Panc1 (cell line): ENCODE data around the gene LMOD1.

Experiments used
- CTCF ChIP-seq: fragments of 450-650 bp; IDR thresholded peaks from 2 replicates; pipeline ENCODE4 v1.5.1; 2017; ENCODE audit warnings: mild to moderate bottlenecking
- POLR2AphosphoS5 ChIP-seq: IDR thresholded peaks from 2 replicates; pipeline ENCODE4 v1.6.1; 2012; ENCODE audit warnings: mild to moderate bottlenecking, low read depth, low read length, moderate library complexity
- REST ChIP-seq, 2 experiments: IDR thresholded peaks; 2 replicates each; pipeline ENCODE4 v1.6.1; 2011 to 2012; ENCODE audit warnings: low read depth in 2 of 2, control low read depth in 1 of 2, low read length in 1 of 2, mild to moderate bottlenecking in 1 of 2, moderate library complexity in 1 of 2; ENCODE audit not compliant: insufficient read depth in 1 of 2
- SIN3A ChIP-seq: IDR thresholded peaks from 2 replicates; pipeline ENCODE4 v1.6.1; 2012; ENCODE audit warnings: low read depth, mild to moderate bottlenecking, low read length, moderate library complexity, borderline replicate concordance; ENCODE audit not compliant: insufficient read depth
- TCF7L2 ChIP-seq: IDR thresholded peaks from 2 replicates; pipeline ENCODE4 v1.6.1; 2011; ENCODE audit warnings: mild to moderate bottlenecking, low read depth, low read length, inconsistent platforms

DNA sequence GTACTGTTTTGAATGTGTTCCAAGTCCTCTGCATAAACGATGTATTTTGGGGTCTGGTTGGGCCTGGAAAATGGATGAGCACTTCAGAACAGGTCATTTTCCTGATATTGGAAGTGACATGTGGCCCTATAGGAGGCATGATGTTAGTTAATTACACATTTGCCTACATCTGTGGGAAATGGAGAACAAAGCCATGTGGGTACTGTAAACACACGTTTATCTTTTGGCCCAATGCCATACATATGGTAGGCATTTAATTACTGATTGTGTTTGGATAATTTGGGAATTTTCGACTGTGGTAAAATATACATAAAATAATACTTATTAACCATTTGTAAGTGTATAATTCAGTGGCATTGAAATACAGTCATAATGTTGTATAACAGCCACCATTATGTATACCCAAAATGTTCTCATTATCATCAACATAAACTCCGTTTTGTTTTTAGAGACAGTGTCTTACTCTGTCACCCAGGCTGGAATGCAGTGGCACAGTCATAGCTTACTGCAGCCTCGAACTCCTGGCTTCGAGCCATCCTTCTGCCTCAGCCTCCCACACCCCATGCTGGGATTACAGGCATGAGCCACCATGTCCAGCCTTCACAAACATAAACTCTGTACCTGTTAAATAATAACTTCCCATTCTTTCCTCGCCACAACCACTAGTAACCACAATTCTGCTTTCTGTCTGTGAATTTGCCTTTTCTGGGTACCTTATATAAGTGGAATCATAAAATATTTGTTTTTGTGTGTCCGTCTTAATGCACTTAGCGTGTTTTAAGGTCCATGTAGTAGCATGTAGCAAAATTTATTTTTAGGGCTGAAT, 24.2 kb upstream of the LMOD1 start:
- TF ChIP-seq POLR2AphosphoS5 (peak; percentile 51), CTCF (no peak), REST (IDR thresholded peaks at IDR 0.05; ENCODE audit: insufficient read depth in 1 of 2, low read depth in 2 of 2, low read length in 1 of 2) (no peak), SIN3A (no peak), TCF7L2 (no peak)
